WTC11 (cell line): ENCODE measurements around the gene TPM4. TPM values are rescaled to one million over a fixed set of nuclear protein-coding genes. Genes with fewer than 3 reads are reported as not detected.
"Not testable (repeated sequence)": the region's sequence is repeated elsewhere in the genome, so short reads cannot be mapped to it uniquely, and the experiment has no call there.

Experiments used
- ATAC-seq: fragments of 200-7000 bp; cut with Tn5 transposase; 2 replicates; pipeline ENCODE4 v1.10.0; 2021; ENCODE audit warnings: mild to moderate bottlenecking, moderate library complexity
- CTCF ChIA-PET: fragments of 300-600 bp; sonication (Branson Sonifier 250); formaldehyde crosslinking; loops from one replicate; lab custom pipeline; 2021; ENCODE audit warnings: antibody characterized with exemption; lab: Charles Lee
- POLR2A ChIA-PET: fragments of 350-600 bp; sonication (Branson Sonifier 250); formaldehyde crosslinking; loops from one replicate; lab custom pipeline; 2021; ENCODE audit warnings: antibody characterized with exemption; lab: Charles Lee
- DNase-seq: peaks from one replicate; pipeline ENCODE4 v3.0.0; 2021; ENCODE audit warnings: low spot score
- H3K27ac Mint-ChIP-seq: 2 replicates; pipeline ENCODE4 v1.8.0; 2021; ENCODE audit warnings: mixed read lengths
- H3K27me3 Mint-ChIP-seq: 2 replicates; pipeline ENCODE4 v1.8.0; 2021; ENCODE audit warnings: low read depth, mild to moderate bottlenecking, moderate library complexity, mixed read lengths
- H3K36me3 Mint-ChIP-seq: 2 replicates; pipeline ENCODE4 v1.8.0; 2021; ENCODE audit warnings: mixed read lengths
- H3K4me1 Mint-ChIP-seq: 2 replicates; pipeline ENCODE4 v1.8.0; 2022; ENCODE audit warnings: mixed read lengths
- H3K4me3 Mint-ChIP-seq: 2 replicates; pipeline ENCODE4 v1.8.0; 2021; ENCODE audit warnings: mild to moderate bottlenecking, moderate library complexity, mixed read lengths
- H3K9me3 Mint-ChIP-seq: 2 replicates; pipeline ENCODE4 v1.8.0; 2021; ENCODE audit warnings: mixed read lengths
- ATF2 ChIP-seq: sonication (generic); formaldehyde crosslinking; IDR thresholded peaks from 2 replicates; pipeline ENCODE4 v1.8.1; 2022; ENCODE audit warnings: low read depth, missing genetic modification reagents, borderline replicate concordance
- CBFB ChIP-seq: sonication (generic); formaldehyde crosslinking; IDR thresholded peaks from 2 replicates; pipeline ENCODE4 v1.8.1; 2022; ENCODE audit warnings: mild to moderate bottlenecking, low read depth, missing genetic modification reagents
- CREM ChIP-seq: sonication (generic); formaldehyde crosslinking; IDR thresholded peaks from 2 replicates; pipeline ENCODE4 v1.8.1; 2022; ENCODE audit warnings: mild to moderate bottlenecking, missing genetic modification reagents, moderate library complexity
- FOXP4 ChIP-seq: sonication (generic); formaldehyde crosslinking; IDR thresholded peaks from 2 replicates; pipeline ENCODE4 v1.8.0; 2022; ENCODE audit warnings: mild to moderate bottlenecking, missing genetic modification reagents
- GTF2I ChIP-seq: fragments of 250-450 bp; sonication (Bioruptor Pico); conservative IDR thresholded peaks from 2 replicates; pipeline ENCODE4 v1.4.0; 2021; ENCODE audit warnings: mild to moderate bottlenecking
- HMGXB4 ChIP-seq: sonication (generic); formaldehyde crosslinking; IDR thresholded peaks from 2 replicates; pipeline ENCODE4 v1.8.1; 2023; ENCODE audit warnings: mild to moderate bottlenecking, moderate library complexity, missing genetic modification reagents
- JAZF1 ChIP-seq: fragments of 250-450 bp; sonication (Bioruptor Pico); IDR thresholded peaks from 2 replicates; pipeline ENCODE4 v1.9.0; 2021; ENCODE audit warnings: moderate library complexity, mild to moderate bottlenecking, inconsistent platforms
- KAT7 ChIP-seq: sonication (generic); formaldehyde crosslinking; IDR thresholded peaks from 2 replicates; pipeline ENCODE4 v1.8.1; 2023; ENCODE audit warnings: missing genetic modification reagents, mild to moderate bottlenecking, borderline replicate concordance
- NFE2L1 ChIP-seq: sonication (generic); formaldehyde crosslinking; IDR thresholded peaks from 2 replicates; pipeline ENCODE4 v1.8.1; 2023; ENCODE audit warnings: missing genetic modification reagents
- SOX15 ChIP-seq: fragments of 250-450 bp; sonication (Bioruptor Pico); IDR thresholded peaks from 2 replicates; pipeline ENCODE4 v1.9.0; 2021; ENCODE audit warnings: mild to moderate bottlenecking
- TEAD1 ChIP-seq: sonication (generic); formaldehyde crosslinking; IDR thresholded peaks from 2 replicates; pipeline ENCODE4 v1.8.0; 2022; ENCODE audit warnings: mild to moderate bottlenecking, missing genetic modification reagents
- TEAD4 ChIP-seq: sonication (generic); formaldehyde crosslinking; IDR thresholded peaks from 2 replicates; pipeline ENCODE4 v1.8.0; 2022; ENCODE audit warnings: mild to moderate bottlenecking, missing genetic modification reagents
- USF2 ChIP-seq: sonication (generic); formaldehyde crosslinking; IDR thresholded peaks from 2 replicates; pipeline ENCODE4 v1.8.1; 2023; ENCODE audit warnings: mild to moderate bottlenecking, missing genetic modification reagents, moderate library complexity
- ZBTB21 ChIP-seq: sonication (generic); formaldehyde crosslinking; IDR thresholded peaks from 2 replicates; pipeline ENCODE4 v1.8.1; 2023; ENCODE audit warnings: mild to moderate bottlenecking, missing genetic modification reagents, borderline replicate concordance
- ZNF232 ChIP-seq: sonication (generic); formaldehyde crosslinking; IDR thresholded peaks from 2 replicates; pipeline ENCODE4 v1.8.0; 2022; ENCODE audit warnings: mild to moderate bottlenecking, missing genetic modification reagents
- ZNF425 ChIP-seq: fragments of 250-450 bp; sonication (Bioruptor Pico); conservative IDR thresholded peaks from 2 replicates; pipeline ENCODE4 v1.9.0; 2021; ENCODE audit warnings: mild to moderate bottlenecking
- ZNF671 ChIP-seq: fragments of 250-450 bp; sonication (Bioruptor Pico); IDR thresholded peaks from 2 replicates; pipeline ENCODE4 v1.8.0; 2021; ENCODE audit warnings: mild to moderate bottlenecking
- total RNA-seq: library from RNA; stranded (reverse); gene quantifications from 3 replicates; pipeline ENCODE4 v1.2.3, GENCODE V29; 2021

TPM4 gene
- total RNA-seq, 1 experiment from 2014 or later = 302 TPM

- ATAC-seq (no peak), DNase-seq (no peak)
- no peaks in the 10 kb centered on the region for H3K4me1 Mint-ChIP-seq
- no peak overlapping the region for H3K27ac Mint-ChIP-seq
- H3K4me3 Mint-ChIP-seq = no peak overlapping the region
- TF ChIP-seq ZNF425 (CRISPR knock-in tag) (no peak), JAZF1 (no peak), ATF2 (no peak), SOX15 (CRISPR knock-in tag) (no peak), CBFB (CRISPR knock-in tag) (no peak)
- peaks cover 79% of the 10 kb centered on the region for H3K36me3 Mint-ChIP-seq
- ChIA-PET CTCF (no interaction called here), POLR2A (no interaction called here)
- H3K9me3 Mint-ChIP-seq = no peaks in the 10 kb centered on the region
- no peaks in the 10 kb centered on the region for H3K27me3 Mint-ChIP-seq
These were observed 22.1 kb downstream of the TPM4 start for GRCh38 chr19:16098416-16098768.

GRCh38 chr19:16098821-16099220, 22.5 kb downstream of the TPM4 start:
- H3K27me3 Mint-ChIP-seq = no peaks in the 10 kb centered on the region
- CTCF ChIA-PET = interaction anchor here (0.9 kb wide), 1 partner anchor 12 kb away, joined by 3 read pairs; no protein-coding TSS in a partner anchor
- POLR2A ChIA-PET = interaction anchor here (0.6 kb wide), 1 partner anchor 353 kb away, joined by 3 read pairs; no protein-coding TSS in a partner anchor
- H3K4me1 Mint-ChIP-seq = no peaks in the 10 kb centered on the region
- peaks cover 77% of the 10 kb centered on the region for H3K36me3 Mint-ChIP-seq
- H3K4me3 Mint-ChIP-seq = no peak overlapping the region
- ATAC-seq = no peak
- H3K27ac Mint-ChIP-seq = no peak overlapping the region
- TF ChIP-seq HMGXB4 (CRISPR knock-in tag) = no peak
- TF ChIP-seq NFE2L1 (CRISPR knock-in tag) = no peak
- no peak for TF ChIP-seq ZNF671 (CRISPR knock-in tag)
- TF ChIP-seq JAZF1 = no peak
- no peak for TF ChIP-seq TEAD4 (CRISPR knock-in tag)
- TF ChIP-seq GTF2I = no peak
- TF ChIP-seq TEAD1 = no peak
- TF ChIP-seq ZBTB21 (CRISPR knock-in tag) = no peak
- no peak for TF ChIP-seq FOXP4 (CRISPR knock-in tag)
- no peak for TF ChIP-seq KAT7 (CRISPR knock-in tag)
- no peak for TF ChIP-seq USF2 (CRISPR knock-in tag)
- no peak for TF ChIP-seq ATF2
- no peak for TF ChIP-seq ZNF232 (CRISPR knock-in tag)
- TF ChIP-seq CREM = no peak
- no peak for DNase-seq
- H3K9me3 Mint-ChIP-seq = no peaks in the 10 kb centered on the region

- not testable (repeated sequence) for H3K27ac Mint-ChIP-seq, H3K27me3 Mint-ChIP-seq, ATAC-seq, H3K4me3 Mint-ChIP-seq, H3K4me1 Mint-ChIP-seq, DNase-seq, H3K9me3 Mint-ChIP-seq
- H3K36me3 Mint-ChIP-seq = peaks cover 75% of the 10 kb centered on the region
- POLR2A ChIA-PET = interaction anchor here (0.6 to 1.0 kb wide), 2 partner anchors 23 to 353 kb away, joined by 3 read pairs; partner anchors contain the start of gene TPM4
- CTCF ChIA-PET = interaction anchor here (0.9 kb wide), 1 partner anchor 12 kb away, joined by 3 read pairs; no protein-coding TSS in a partner anchor
These were observed 23.1 kb downstream of the TPM4 start for GRCh38 chr19:16099314-16099965.
